NCI-H2107 treated with DMSO at 0.1 percent for 48 hours (cell line): Measurements from ENCODE around the gene EML1.
"Not testable (repeated sequence)": the region's sequence is repeated elsewhere in the genome, so short reads cannot be mapped to it uniquely, and the experiment has no call there.

Source experiments
- DNase-seq: peaks from one replicate; lab custom pipeline; 2025; ENCODE audit not compliant: unreplicated experiment; lab: John Stamatoyannopoulos, UW

EML1 gene

DNA sequence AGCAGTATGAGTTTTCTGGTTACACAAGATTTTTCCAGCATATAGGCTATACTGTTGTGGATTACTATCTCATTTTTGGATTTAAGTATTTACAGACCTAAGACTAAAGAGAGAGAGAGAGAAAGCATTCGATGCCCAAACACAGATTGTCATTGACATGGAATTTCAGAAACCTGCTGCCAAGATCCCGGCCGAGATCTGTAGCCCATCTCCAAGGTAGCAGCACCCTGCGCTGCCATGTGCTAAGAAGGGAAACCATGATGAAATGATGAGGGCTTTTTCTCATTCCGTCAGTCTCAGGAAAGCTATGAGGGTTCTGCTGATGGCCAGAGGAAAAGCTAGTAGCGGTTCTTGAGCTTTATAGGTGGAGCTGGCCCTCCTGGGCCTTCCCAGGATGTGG lies 136.4 kb downstream of the EML1 start:
- DNase-seq = no peak

DNA sequence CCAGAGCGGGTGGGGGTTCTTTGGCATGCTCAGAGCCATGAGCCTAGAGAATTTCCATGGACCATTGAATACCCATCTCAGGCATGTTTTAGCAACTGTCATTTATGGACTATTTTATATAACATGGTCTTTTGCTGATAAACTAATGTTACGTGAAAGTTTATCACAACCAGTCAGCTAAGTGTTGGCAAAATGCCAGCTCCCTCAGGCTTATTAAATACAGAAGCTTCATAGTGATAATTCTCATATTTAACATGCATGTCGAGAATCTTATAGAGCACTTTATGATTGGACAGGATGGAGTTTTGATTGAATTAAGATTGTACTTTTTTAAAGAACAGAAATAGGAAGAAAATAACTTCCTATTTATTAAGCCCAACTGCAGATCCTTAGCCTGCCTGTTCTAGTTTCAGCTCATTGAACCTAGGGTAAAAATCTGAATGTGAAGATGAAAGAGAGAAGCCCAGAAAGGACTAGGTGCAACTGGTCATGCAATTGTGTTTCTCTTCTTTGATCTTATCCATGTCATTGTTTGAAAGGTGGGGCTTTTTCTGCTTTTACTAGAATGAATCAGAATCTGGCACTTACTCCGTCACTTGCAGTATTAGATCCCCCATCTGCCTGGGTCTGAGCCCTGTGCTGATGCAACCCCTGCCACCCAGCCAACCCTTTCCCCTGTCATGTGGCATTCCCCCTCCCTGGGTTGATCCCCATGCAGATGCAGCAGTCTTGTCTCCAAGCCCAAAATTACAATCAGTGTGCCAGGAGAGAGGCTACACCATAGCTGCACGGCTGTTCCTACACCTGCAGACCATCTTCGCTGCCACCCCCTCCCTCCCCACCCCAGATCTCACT lies 137.4 kb downstream of the EML1 start:
- no peak for DNase-seq

DNA sequence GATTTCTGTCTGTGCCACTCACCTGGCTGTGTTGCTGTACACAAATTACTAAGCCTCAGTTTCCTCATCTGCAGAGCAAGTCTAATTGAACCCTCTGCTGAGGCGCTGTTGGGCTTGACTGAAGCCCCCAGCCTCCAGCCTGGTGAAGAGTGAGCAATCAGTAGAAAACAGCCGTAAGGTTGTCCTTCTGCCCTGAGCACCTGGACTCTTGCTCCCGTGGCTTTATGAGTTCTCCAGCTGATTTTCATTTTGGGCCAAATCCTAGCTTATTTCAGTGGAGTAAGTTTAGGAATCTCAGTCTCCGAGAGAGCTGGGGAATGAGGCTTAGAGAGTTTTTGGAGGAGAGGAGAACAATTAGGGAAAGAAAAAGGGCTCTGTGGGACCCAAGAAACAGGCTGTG lies 138.1 kb downstream of the EML1 start:
- DNase-seq = no peak

DNA sequence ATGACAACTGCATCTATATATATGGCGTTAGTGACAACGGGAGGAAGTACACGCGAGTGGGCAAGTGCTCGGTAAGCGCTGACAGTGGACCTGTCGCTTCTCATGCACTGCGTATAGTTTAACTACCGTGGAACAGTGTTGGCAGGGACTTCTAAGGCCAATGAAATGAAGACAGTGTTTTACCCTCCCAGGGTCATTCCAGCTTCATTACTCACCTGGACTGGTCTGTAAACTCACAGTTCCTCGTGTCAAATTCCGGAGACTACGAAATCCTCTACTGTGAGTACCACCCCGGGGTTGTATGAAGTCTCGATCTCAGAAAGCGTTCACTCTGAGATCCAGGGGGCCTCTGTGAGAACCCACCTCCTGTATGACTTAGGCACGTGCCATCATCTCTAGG lies 142.8 kb downstream of the EML1 start:
- DNase-seq = no peak

DNA sequence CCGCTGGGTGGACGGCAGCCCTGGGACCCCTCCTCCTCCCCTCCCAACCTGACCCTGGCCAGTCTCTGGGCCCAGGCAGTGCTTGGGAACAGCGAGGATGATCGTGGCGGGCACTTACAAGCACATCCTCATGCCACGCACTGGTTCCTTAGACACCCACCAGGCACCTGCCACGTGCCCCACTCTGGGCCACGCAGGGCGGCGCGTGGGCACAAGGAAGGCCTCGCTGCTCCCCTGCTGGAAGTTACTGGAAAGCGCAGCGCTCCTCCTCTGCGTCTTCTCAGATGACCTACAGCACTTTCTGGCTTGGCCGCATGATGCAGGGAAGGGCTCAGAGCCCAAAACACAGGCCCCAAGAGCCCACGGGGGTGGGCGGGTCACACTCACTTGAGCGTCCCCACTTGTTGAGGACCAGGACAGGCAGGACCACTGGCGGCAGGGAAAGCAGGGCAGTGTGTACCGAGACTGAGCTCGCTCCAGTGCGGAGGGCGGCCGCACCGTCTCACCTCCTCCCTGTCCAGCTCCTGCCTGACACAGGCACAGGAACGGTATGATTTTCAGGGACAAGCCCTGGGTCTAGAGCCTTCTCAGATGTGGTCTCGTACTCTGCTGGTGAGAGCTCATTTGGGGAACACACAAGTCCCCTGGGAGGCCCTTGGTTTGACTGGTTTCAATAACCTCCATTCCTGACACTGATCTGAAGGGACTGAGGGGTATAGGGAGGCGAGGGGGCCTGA lies 143.7 kb downstream of the EML1 start:
- DNase-seq = no peak

DNA sequence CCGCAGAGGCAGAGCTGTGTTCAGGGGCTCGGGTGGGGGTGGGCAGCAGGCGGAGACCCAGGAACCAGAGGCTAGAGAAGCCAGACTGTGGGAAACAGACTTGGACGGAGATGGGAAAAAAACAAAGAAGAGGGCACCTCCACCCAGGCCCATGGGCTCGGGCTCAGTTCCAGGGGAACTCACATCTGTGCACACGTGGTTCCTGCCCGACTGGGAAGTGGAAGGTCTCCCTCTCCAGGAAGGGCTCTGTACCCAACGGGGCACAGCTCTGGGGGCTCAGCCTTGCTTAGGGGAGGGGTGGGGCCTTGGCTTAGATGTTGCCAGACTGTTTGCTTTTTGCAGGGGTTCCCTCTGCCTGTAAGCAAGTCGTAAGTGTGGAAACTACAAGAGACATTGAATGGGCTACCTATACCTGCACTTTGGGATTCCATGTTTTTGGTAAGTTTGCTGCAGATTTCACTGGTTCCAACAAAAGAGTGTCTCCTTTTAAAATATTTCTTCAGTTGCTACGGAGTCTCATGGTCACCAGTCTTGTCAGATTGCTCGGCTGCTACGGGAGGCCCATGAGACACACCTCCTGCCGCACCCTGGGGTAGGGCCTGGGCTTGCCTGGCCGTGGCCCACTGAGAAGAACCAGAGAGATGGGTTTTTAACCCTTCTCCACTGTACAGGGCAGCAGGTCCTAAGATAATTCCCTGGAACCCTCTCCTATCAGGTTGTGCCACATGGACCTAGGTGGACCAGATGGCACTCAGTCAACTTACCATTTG lies 144.4 kb downstream of the EML1 start:
- DNase-seq = no peak

DNA sequence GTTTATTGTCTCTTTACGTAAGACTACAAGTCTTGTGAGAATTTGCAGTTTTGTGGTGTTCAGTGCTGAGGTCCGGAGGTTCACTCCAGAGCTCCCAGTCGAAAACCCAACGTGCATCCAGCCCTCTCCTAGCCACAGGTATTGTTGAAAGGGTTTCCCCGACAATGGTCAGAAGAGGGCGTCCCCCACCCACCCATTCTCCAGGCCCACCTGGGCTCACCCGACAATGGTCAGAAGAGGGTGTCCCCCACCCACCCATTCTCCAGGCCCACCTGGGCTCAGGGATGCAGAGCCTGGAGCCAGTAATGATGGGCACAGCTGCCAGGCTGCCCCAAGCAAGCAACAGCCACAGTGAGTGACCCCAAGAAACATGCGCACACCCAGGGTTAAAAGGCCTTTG lies 145.2 kb downstream of the EML1 start:
- no peak for DNase-seq

DNA sequence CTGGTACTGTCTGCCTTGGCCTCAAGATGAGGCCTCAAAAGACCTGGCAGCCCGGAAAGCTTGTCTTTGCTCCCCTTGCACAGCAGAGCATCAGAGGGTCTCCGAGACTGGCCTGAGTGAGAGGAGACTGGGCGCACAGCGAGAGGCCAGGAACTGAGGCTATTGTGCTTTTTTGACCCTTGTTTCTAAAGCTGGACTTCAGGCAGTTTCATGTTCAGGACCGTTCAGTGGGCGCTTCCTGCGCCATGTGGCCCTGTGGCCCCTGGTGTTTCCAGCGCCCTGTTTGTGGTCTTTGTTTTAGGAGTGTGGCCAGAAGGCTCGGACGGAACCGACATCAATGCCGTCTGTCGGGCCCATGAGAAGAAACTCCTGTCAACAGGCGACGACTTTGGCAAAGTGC lies 145.7 kb downstream of the EML1 start:
- DNase-seq = no peak

DNA sequence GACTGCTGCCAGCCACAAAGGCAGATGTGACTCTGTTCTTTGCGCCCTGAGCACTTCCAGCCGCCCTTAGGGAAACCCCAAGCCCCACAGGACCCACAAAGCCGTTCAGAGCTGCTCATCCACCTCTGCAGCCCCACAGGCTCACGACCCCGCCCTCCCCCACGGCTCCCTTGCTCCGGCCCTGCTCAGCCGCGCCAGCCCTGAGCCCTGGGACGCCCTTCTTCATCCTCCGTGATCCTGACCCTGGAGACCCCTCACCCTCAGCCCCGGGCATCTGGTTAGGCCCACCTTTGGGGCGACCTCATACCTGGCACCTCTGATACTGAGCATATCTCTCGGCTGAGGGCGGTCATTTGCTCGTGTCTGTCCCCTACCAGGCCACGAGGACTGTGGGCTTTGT lies 146.2 kb downstream of the EML1 start:
- no peak for DNase-seq

DNA sequence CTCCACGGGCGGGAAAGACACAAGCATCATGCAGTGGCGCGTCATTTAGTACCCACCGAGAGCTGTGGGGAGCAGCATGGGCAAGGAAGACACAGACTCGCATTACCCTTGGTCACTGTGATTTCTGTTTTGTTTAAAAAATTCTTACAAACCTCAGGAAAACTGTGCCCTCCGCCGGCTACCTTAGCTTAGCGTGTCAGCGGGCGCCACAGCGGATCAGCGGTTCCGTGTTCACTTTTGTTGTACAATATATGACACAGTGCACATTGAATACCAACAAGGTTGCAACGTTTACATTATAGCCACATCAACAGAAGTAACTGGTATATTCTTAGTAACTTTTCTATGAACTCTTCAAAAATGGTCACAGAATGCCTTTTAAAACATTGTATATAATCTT lies 146.9 kb downstream of the EML1 start:
- DNase-seq = no peak

DNA sequence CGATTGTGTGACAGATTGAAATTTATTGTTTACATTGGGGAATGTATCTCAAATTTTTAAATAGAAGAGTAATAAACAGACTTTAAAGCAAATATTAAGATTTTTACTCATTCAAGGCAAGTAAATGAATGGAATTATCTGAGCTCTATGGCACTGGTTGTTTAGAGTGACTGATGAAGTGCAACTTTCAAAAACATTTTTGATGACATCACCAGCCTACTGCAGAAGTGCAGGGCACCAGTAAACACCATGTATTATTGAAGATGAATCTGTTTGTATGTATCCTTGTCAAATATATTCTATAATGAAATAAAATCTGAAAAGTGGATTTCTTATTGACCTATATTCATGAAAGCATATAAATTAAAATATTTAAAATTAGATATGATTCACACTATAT lies 148.0 kb downstream of the EML1 start:
- no peak for DNase-seq

DNA sequence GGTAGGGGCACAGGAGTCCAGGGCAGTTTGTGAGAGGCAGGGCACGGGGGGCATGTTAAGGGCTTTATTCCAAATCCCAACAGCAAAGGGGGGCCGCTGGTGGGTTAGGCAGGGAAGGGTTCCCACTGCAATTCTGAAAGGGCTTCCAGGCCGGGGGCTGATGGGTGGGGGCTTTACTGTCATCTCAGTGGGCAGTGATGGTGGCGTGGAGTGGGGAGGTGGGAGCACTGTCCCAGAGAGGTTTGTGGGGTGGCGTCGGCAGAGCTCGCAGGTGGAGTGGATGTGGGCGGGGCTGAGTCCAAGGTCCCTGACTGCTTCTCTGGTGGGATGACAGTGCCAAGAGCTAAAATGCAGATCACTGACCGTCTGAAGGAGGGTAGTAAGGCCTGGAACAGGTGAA lies 150.4 kb downstream of the EML1 start:
- DNase-seq = no peak

DNA sequence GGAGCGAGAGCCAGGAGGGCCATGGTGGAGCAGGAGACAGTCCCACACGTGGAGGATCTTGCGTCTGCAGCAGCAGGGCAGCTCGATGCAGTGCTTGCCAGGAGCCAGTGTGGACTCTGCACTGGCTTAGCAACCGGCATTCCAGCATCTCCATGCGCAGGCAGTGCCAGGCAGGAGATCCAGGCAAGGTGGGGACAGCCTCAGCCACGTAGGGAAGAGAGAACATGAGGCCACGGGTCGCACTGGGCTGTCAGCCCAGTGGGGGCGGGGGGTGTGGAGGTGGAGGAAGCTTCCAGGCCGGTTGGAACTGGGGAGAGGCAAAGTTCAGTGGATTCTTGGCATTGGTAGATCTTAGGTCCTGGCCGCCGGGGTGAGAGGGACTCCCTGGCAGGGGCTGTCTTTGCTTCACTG lies 151.0 kb downstream of the EML1 start:
- no peak for DNase-seq

DNA sequence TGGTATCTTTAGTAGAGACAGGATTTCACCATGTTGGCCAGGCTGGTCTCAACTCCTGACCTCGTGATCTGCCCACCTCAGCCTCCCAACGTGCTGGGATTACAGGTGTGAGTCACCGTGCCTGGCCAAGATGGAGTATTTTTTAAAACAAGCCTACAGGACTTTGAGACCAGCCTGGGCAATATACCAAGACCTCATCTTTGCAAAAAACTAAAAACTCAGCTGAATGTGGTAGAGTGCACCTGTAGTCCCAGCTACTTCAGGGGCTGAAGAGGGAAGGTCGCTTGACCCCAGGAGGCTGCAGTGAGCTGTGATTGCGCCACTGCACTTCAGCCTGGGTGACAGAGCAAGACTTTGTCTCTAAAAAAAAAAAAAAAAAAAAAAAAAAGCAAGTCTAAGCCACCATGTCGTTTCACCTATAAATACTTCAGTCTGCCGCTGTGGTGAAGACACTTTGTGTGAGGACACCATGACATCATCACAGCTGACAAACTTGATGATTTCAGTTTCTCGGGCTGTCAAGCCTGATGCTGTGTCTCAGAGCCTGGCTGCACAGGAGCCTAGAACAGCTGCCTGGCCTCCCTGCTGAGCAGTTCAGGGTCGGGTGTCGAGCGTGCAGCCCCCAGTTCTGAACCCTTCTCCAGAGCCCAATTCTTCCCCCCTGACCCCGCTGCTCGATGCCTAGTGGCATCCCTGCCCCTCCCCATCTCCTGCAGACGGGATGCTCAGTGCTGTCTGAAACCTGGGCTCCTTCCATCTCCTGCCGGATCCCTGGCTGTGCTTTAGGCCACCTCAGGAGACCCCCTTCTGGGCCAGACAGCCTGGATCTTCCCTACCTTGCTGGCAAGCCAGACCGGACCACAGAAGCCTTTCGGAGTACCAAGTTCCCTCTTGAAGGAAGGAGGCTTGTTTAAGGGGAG lies 152.8 kb downstream of the EML1 start:
- no peak for DNase-seq

DNA sequence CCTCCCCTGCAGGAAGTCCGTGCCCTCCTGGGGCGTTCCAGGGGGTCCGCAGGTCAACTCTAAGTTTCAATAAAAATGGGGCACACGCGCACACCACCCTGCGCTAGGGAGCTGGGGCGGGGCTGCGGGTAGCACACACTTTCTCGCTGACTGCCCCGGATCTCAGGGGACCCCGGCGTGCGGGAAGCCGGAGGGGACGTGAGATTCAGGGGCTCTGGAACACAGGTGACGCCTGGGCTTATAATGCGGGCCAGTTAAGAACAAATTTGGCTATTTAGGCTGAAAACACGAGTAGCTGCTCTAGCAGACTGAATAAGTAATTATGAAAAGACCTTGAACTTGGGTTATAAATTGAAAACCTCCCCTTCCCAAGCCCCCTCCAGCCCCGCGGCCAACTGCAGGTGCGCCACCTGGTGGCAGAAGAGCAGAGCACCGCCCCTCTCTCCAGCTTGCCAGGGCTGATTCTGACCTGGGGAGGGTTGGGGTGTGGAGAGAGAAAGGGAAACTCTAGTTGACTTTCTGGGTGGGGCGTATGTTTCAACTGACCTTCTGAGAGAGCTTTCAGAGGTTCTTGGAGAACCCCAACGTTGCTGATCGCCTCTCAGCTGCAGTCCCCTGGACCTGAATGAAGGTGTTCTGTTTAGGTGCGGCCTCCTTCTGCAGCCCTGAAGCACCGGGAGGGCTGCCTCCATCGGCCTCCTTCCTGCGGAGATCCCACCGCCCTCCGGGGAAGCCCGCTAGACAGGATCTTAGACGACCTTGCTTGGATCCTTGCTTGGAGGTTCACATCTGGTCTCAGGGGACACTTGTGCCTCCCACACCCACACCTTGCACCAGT lies 153.7 kb downstream of the EML1 start:
- peak; percentile 14 for DNase-seq

DNA sequence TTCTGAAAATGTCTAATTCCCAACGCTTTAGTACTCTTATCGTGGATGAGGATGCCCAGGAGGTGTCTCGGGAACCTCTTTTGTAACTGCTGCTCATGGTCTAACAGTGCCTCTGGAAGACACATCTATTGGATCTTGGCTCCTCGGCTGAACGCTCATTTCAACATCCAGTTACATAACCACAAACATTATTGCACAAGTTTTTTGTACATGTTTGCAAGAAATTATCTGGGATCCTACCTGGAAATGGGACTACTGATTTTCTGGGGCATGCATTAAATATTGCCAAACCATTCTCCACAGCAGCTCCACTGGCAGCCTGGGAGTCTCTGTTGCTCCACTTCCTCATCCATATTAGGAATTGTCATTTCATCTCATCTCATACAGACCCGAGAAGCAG lies 154.5 kb downstream of the EML1 start:
- DNase-seq = no peak

DNA sequence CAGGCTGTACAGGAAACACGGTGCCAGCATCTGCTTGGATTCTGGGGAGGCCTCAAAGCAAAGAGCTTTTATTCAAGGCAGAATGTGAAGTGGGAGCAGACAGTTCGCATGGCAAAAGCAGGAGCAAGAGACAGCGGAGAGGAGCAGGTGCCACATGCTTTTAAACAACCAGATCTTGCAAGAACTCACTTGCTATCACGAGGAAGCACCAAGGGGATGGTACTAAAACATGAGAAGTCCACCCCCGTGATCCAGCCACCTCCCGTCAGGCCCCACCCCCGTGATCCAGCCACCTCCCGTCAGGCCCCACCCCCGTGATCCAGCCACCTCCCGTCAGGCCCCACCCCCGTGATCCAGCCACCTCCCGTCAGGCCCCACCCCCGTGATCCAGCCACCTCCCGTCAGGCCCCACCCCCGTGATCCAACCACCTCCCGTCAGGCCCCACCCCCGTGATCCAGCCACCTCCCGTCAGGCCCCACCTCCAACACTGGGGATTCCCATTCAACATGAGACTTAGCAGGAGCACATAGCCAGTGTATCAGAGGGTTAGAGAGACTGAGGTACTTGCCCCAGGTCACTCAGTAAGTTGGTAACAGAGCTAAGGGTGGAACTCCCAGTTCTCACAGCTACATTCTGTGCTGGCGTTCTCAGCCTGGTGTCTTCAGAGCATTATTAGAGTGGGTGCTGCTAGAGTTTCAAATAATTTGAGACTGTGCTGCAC lies 156.0 kb downstream of the EML1 start:
- not testable (repeated sequence) for DNase-seq

DNA sequence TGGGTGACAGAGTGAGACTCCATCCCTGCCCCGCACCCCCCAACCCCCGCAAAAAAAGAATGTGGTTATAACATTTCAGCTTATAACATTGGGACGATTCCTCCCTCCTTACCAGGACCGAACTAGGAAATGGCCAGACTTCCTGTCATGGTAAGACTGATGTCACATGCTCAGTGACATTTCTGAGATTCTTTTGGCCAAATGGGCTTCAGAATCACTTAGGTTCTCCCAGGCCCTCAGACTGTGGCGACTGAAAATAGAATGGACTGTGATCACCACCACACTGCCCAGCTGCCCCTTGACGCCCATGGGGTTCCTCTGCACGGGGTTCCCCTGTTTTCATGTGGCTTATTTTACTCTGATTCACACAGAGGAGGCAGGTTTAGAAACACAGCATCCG lies 157.0 kb downstream of the EML1 start:
- DNase-seq = no peak

DNA sequence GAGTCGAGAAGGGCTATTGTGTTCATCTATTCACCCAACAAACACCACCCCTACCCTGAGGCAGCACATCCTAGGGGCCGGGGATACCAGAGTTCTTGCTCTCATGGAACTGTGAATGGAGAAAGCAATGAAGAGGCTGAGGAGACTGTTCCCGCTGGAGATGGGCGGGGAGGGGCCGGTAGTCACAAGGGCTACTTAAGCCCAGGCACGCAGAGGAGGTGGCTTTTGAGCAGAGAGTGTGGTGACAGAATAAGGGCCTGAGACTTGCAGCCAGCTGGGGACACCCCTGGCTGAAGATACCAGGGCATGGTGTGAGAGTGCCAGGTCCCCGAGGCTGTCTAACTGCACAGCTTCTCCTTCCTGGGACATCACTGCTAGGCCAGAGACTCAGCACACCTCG lies 157.9 kb downstream of the EML1 start:
- no peak for DNase-seq
